Right cardiac atrium (tissue), 5 donors: Measurements from ENCODE around the gene ETV6. TPM values are rescaled to one million over a fixed set of nuclear protein-coding genes. Genes with fewer than 3 reads are reported as not detected.

Experiments
- ATAC-seq, 2 donors: fragments of 200-7000 bp; cut with Tn5 transposase; one replicate each; pipeline versions ENCODE4 v1.8.0 to v1.9.1; 2020; ENCODE audit warnings: moderate library complexity in 2 of 2, mild to moderate bottlenecking in 1 of 2
- DNase-seq, 3 donors: peaks; one replicate each; pipeline ENCODE4 v3.0.0-alpha.2; 2020
- H3K27ac ChIP-seq: one replicate; pipeline ENCODE4 v1.5.1; 2013; ENCODE audit warnings: mild to moderate bottlenecking, low read length, control low read depth, moderate library complexity
- H3K27me3 ChIP-seq: one replicate; pipeline ENCODE4 v1.6.1; 2013; ENCODE audit not compliant: control insufficient read depth, insufficient read depth
- H3K4me1 ChIP-seq: one replicate; pipeline ENCODE4 v1.6.1; 2013; ENCODE audit warnings: low read length; ENCODE audit not compliant: control insufficient read depth, insufficient read depth
- H3K4me3 ChIP-seq: one replicate; pipeline ENCODE4 v1.5.1; 2013; ENCODE audit warnings: low read length, control low read depth
- H3K9me3 ChIP-seq: one replicate; pipeline ENCODE4 v1.6.1; 2013; ENCODE audit warnings: low read length; ENCODE audit not compliant: control insufficient read depth
- WGBS: extraction: QIAGEN DNeasy Blood & Tissue Kit; methylation state at CpG from one replicate; pipeline ENCODE4 v1.1.7; 2013; 5-methylcytosine and 5-hydroxymethylcytosine counted together
- intact Hi-C, 4 donors: fragments of 100-400 bp; cut with DNase I; formaldehyde crosslinking; loops; one replicate each; pipeline versions ENCODE4 v1.11.0 to v1.14.0; 2022 to 2023
- polyA plus RNA-seq: library from polyadenylated mRNA; stranded (reverse); fragments of 200-250 nt; gene quantifications from one replicate; pipeline ENCODE4 v1.2.3, GENCODE V29; 2013
- total RNA-seq, 4 donors: library from RNA; stranded (reverse); fragmentation: NEBNext Ultra II Directional; extraction: Animal tissue kit (Norgen Biotek cat#: 25700); gene quantifications; one replicate each; pipeline ENCODE4 v1.2.1, GENCODE V29; 2021
- donor health status: healthy with polysubstance abuse.
- donor health status: DM: no; HTN: yes; CAD: no.
- donor health status: DM: no; HTN: no; CAD: no.
- donor health status: DM: no; HTN: yes; CAD: no; lungs with severe emphysema.
- donor health status: DM: yes; HTN: yes; CAD: no.

The ETV6 gene
- total and polyA plus RNA-seq, 5 donors = 2.9 to 31.4 (median 11.7) TPM

DNA sequence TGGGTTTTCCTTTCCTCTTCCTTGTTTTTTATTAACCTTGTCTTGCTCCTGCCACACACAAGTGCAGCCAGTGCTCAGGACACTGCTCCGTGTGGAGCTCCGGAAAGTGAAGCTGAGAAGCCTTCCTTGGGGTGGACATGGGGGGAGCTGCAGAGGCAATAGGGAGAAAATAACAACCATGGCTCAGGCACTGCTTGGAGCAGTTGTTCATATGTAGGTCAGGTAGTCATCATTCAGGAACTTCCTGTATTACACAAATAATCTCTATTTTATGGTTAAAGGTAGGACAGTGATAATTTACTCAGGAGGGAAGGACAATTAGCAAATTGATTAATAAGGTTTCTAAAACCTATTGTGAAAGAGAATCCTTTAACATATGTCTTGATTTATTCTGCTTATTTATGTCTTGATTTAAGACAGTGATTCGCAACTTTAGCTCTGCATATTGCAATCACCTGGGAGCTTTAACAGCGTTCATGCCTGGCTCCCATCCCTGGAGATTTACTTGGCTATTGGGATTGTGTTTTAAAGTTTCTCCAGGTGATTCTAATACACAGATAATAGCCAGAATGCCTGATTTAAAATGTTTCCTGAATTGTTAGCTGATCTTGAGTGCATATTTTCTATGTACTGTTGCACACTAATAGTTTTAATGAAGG, 92.1 kb downstream of the ETV6 start:
- Histone ChIP-seq H3K9me3 (no peaks in the 10 kb centered on the region), H3K4me3 (no peak overlapping the region), H3K27ac (no peak overlapping the region), H3K4me1 (peaks cover 3% of the 10 kb centered on the region), H3K27me3 (no peaks in the 10 kb centered on the region)
- intact Hi-C loops = no loop called here
- ATAC-seq (no peak), DNase-seq (no peak)
- 91% methylated on average over 4 of the region's 4 CpGs for WGBS

DNA sequence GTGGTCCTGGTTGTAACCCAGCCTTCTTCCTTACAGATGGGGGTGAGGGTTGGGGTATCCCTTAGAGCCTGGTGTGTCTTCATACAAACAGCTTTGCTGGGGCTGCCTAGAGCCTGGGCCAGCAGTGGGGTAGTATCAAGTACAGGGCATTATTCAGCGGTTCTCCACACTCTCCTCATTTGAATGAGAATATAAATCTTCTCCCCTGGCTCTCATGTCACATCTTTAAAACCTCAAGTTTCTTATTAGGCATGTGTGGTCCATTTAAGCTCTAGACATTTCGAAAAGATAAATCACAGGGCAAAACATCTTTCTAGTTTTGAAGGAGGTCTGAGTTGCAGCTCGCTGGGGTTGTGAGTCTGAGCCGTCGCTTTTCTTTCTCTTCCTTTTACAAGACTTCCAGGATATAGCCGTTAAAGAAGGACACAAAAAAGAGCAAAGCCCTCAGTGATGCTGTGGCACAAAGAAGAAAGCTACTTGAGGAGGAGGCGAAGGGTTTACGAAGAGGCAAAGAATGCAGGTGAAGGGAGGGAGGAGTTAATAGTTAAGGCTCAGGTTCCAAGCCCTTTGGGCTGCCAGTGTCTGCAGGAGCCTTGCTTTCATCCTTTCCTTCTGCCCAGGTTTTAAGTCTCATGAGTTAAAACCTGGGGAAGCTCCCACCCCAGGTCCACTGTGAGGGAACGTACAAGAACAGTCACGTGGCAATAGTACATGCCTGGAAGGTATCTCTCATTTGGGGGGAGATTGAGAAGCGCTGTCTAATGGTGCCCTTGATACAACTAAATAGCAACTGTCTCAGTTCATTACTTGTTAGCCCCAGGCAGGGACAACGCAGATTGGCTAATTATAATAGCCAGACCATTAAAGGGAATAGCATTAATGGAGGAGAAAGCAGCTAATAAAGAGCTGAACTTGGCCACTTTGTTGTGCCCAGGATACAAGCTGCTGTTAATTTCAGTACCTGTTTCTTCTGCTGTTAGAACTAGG, 94.2 kb downstream of the ETV6 start:
- 85% methylated on average over 12 of the region's 12 CpGs for WGBS
- DNase-seq = no peak
- Histone ChIP-seq H3K9me3 (no peaks in the 10 kb centered on the region), H3K4me3 (no peak overlapping the region), H3K4me1 (peaks cover 6% of the 10 kb centered on the region), H3K27ac (no peak overlapping the region), H3K27me3 (no peaks in the 10 kb centered on the region)
- no peak for ATAC-seq
- intact Hi-C loops = no loop called here

DNA sequence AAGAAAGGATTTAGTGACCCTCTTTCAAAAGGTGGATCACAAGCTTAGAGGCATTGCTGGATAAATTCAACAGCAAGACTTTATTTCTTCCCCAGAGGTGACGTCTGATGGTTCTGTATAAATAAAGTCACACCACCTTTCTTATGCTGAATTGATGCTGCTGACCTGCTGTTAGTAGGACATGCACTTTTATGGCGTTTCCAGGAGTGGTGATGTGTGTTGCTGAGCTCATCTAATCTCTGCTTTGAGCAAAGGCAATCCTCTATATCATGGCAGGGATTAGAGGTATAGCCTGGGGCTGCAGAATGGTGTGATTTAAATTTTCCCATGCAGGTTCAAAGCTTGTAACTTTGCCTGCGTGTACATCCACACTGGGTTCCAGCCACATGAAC, 94.9 kb downstream of the ETV6 start:
- H3K27me3 ChIP-seq = no peaks in the 10 kb centered on the region
- ATAC-seq = no peak
- no peak overlapping the region for H3K4me3 ChIP-seq
- intact Hi-C loops = no loop called here
- no peaks in the 10 kb centered on the region for H3K9me3 ChIP-seq
- DNase-seq = no peak
- H3K4me1 ChIP-seq = peaks cover 6% of the 10 kb centered on the region
- no peak overlapping the region for H3K27ac ChIP-seq
- WGBS = 92% methylated on average over 3 of the region's 3 CpGs

DNA sequence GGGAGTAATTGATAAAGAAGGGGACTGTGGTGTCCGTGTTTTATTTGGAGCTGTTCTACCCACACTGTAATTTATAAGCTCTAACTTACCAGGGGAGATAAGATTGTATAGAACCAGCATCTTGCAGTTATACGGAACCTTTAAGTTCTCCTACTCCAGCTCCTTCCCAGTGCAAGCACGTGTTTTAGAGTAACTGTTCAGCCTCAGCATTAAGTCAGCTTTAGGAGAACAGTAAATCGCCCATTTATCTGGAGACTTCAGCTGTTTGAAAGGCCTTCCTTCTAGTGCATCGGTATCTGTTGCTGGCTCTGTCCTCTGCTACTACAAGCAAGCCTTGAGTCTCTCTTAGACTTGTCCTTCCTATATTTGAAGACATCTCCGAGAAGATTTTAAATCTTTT, 95.6 kb downstream of the ETV6 start:
- ATAC-seq (no peak), DNase-seq (no peak)
- H3K4me3 ChIP-seq = no peak overlapping the region
- intact Hi-C loops = no loop called here
- peaks cover 6% of the 10 kb centered on the region for H3K4me1 ChIP-seq
- H3K27ac ChIP-seq = no peak overlapping the region
- no peaks in the 10 kb centered on the region for H3K9me3 ChIP-seq
- no peaks in the 10 kb centered on the region for H3K27me3 ChIP-seq
- 90% methylated on average over 6 of the region's 6 CpGs for WGBS

DNA sequence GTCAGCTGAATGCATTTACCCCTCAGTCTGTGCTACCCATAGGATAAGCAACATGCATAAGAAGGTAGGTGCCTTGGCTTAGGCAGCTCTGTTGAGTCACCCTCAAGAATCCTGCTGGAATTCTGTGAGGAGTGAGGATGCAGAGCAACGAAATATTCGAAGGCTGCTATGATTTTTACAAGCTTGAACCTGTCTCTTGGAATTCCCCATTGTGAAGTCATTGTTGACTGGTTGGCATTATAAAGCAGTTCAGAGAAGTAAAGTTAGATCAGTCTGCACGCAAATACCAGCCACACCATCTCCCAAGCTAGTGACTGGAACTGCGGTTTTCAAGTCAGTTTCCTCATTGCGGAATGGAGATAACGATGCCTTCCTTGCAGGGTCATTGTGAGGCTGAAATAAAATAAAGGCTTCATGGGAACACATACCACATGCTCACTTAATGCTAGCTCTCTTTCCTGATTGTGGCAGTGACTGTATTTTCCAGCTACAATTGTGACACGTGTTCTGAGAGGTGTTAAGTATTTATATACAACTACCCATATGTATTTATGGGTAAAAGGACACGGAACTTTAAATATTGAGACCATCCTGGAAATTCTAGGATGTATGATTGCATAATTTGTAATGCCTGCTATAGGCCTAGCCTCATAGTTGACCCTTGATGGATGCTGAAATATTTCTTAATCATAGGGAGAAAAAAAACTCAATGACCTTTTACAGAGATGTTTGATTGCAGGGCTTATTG, 96.7 kb downstream of the ETV6 start:
- peak in 1 of 2 donors; percentile 38 for ATAC-seq
- no peak for DNase-seq
- intact Hi-C loops = no loop called here
- Histone ChIP-seq H3K9me3 (no peaks in the 10 kb centered on the region), H3K4me1 (peaks cover 3% of the 10 kb centered on the region), H3K4me3 (no peak overlapping the region), H3K27me3 (no peaks in the 10 kb centered on the region), H3K27ac (no peak overlapping the region)
- WGBS = 80% methylated on average over 8 of the region's 8 CpGs

DNA sequence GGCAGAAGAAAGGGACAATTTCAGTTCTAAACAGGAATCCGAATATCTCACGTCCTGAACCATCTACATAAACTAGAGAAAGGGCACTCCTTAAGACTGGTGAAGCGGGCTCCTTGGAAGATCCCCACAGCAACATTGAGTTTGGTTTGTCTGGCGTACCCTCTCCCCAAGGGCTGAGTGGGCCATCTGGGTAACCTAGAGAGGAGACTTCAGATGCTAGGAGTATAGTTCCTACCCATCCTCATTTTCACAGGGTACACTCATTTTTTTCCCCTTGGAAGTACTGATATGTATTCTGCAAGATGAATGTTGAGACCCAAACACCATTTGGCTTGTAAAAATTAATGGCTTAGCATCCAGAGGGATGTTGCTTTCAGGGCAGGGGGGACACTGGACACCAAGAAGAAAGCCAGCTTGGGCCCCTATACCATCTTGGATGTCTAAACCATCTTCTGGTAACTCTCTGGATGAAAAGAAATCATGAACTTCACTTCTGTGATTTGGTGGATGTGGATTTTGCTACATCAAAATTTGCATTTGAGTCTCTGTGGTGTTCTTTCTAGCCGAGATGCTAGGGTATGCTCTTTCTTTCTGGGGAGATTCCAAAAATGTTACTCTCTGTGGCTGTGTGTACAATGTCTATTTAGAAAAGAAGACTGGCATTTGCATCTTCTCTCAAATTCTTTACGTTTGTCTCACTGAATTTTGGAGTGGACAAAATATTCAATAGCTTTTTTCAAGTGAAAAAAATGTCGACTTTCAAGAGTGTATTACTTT, 97.7 kb downstream of the ETV6 start:
- intact Hi-C loops = no loop called here
- DNase-seq (no peak), ATAC-seq (no peak)
- Histone ChIP-seq H3K27me3 (no peaks in the 10 kb centered on the region), H3K27ac (no peak overlapping the region), H3K4me3 (no peak overlapping the region), H3K9me3 (no peaks in the 10 kb centered on the region), H3K4me1 (peaks cover 2% of the 10 kb centered on the region)
- WGBS = 96% methylated on average over 7 of the region's 7 CpGs

DNA sequence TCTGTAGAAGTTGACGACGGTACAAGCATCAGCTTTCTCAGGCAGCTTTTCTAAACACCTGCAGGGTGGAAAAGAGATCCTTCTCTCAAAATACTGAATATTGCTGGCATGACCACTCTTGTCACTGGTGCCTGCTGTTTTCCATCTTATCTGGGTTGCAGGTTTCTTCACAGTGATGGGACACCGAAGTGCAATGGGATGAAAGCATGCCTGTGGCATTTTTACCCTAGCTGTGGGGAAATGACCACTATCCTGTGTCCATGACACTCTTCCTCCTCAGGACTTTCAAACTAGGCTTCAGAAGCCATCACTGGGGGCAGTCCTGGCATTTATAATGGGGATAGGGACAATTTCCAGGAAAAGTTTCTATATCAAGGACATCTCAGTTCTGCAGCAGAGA, 98.5 kb downstream of the ETV6 start:
- Histone ChIP-seq H3K27me3 (no peaks in the 10 kb centered on the region), H3K27ac (no peak overlapping the region), H3K4me3 (no peak overlapping the region), H3K4me1 (peaks cover 2% of the 10 kb centered on the region), H3K9me3 (no peaks in the 10 kb centered on the region)
- WGBS = 90% methylated on average over 3 of the region's 3 CpGs
- ATAC-seq (no peak), DNase-seq (no peak)
- intact Hi-C loops = no loop called here

DNA sequence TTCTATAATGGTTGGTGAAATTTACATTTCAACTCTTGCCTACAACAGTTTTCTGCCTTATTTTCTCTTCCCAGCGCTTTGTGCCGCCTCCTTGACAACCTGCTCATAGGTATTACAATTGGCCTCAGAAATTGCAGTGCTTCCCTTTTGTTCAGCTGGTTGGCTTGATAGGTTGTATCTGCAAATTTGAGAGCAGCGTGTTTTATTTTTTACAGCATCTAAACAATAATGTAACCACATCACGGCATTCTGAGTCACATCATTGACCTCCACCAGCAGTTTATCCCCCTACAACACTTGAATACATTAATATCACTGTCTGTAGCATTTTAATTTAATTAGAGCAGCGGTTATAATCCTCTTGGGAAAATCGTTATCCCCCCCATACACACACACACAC, 99.4 kb downstream of the ETV6 start:
- peaks cover 6% of the 10 kb centered on the region for H3K4me1 ChIP-seq
- ATAC-seq = no peak
- no peaks in the 10 kb centered on the region for H3K9me3 ChIP-seq
- H3K27ac ChIP-seq = no peak overlapping the region
- intact Hi-C loops = no loop called here
- DNase-seq = no peak
- no peaks in the 10 kb centered on the region for H3K27me3 ChIP-seq
- 92% methylated on average over 6 of the region's 6 CpGs for WGBS
- H3K4me3 ChIP-seq = no peak overlapping the region

DNA sequence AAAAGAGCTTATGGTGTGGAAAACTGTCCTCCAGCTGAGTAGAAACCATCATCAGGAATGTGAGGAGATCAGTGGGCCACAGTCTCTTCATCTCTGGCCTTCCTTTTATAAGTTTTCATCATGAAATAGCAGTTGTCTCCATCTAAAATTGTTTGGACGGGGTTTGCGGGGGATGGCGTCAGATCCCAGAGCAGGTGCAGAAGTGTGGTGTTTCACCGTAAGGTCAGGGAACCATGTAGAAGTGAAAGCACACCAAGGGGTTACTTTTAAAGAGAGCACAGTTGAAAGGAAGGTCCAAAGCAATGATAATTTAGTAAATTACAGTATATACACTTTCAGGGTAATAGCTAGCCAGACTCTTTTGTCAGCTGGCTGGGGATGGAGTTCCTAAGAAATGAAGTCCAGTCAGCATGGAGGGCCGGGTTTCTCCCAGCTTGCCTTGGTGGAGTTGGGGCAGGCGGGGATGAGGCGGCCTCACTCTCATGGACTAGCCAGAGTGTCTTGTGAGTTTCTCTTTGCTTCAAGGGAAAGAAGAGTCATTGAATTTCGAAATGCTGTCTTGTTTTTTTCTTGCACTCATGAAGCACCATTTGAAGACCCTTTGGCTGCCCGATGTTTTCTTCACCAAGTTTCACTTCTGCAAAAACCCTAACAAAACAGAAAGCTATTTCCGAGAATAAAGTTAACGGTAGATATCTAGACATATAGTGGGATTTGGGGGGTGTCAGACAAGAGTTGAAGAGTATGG, 100.6 kb downstream of the ETV6 start:
- ATAC-seq (peak; percentile 25 to 38), DNase-seq (peak in 2 of 3 donors; percentile 67 to 77)
- Histone ChIP-seq H3K4me3 (no peak overlapping the region), H3K9me3 (no peaks in the 10 kb centered on the region), H3K4me1 (peaks cover 6% of the 10 kb centered on the region), H3K27ac (no peak overlapping the region), H3K27me3 (no peaks in the 10 kb centered on the region)
- 89% methylated on average over 11 of the region's 11 CpGs for WGBS
- intact Hi-C loops = no loop called here
